ENCODE data around the gene CRB3. TPM values are rescaled to one million over a fixed set of nuclear protein-coding genes. Genes with fewer than 3 reads are reported as not detected.

CRB3 gene
- total RNA-seq, 1 donor from 2014 or later = not detected

DNA sequence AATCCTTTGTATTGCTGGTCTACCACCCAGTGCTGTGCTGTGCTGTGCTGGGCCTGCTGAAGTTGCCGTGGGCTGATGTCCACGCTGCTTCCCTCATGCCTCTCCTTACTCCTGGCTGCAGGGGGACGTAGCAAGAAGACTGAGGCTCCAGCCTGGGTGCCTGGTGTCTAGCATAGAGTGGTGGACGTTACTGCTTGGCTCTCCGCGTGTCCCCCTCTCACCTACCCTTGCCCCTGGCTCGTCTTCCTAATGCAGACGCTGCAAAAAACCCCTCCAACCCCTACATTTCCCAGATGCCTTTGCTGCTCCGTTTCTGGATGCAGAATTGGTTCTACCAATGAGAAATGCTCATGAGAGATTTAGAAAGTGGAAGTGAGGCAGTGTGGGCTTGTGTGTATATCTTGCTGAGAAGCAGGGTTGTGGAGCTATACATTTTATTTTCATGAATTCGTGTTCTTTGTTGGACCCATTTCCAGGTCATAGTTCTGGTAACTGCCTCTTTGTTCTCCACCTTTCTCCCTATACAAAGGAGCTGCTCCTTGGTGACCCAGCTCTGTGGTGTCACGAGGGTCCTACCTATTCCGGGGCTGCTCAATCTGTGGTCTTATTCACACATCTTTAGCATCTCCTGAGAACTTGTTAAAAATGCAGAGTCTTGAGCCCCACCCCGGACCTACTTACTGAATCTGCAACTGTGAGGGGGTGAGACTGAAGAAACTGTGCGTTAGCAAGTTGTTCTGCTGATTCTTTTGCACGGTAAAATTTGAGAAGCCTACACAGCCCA lies 25.4 kb downstream of the CRB3 start:
- no peaks in the 10 kb centered on the region for H3K4me1 Mint-ChIP-seq (ENCODE audit: low read depth, unreplicated experiment)
- TF ChIP-seq, protein P1, sequence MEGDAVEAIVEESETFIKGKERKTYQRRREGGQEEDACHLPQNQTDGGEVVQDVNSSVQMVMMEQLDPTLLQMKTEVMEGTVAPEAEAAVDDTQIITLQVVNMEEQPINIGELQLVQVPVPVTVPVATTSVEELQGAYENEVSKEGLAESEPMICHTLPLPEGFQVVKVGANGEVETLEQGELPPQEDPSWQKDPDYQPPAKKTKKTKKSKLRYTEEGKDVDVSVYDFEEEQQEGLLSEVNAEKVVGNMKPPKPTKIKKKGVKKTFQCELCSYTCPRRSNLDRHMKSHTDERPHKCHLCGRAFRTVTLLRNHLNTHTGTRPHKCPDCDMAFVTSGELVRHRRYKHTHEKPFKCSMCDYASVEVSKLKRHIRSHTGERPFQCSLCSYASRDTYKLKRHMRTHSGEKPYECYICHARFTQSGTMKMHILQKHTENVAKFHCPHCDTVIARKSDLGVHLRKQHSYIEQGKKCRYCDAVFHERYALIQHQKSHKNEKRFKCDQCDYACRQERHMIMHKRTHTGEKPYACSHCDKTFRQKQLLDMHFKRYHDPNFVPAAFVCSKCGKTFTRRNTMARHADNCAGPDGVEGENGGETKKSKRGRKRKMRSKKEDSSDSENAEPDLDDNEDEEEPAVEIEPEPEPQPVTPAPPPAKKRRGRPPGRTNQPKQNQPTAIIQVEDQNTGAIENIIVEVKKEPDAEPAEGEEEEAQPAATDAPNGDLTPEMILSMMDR (IDR thresholded peaks at IDR 0.05; ENCODE audit: partially characterized antibody, unreplicated experiment) = no peak
- H3K27me3 Mint-ChIP-seq (ENCODE audit: unreplicated experiment) = peaks cover under 1% of the 10 kb centered on the region
- no peak overlapping the region for H3K4me3 Mint-ChIP-seq (ENCODE audit: unreplicated experiment)
- H3K36me3 Mint-ChIP-seq (ENCODE audit: unreplicated experiment) = peaks cover 2% of the 10 kb centered on the region
- no peak overlapping the region for H3K27ac Mint-ChIP-seq (ENCODE audit: unreplicated experiment)
- H3K9me3 Mint-ChIP-seq (ENCODE audit: unreplicated experiment) = peaks cover 3% of the 10 kb centered on the region
- DNase-seq = no peak

DNA sequence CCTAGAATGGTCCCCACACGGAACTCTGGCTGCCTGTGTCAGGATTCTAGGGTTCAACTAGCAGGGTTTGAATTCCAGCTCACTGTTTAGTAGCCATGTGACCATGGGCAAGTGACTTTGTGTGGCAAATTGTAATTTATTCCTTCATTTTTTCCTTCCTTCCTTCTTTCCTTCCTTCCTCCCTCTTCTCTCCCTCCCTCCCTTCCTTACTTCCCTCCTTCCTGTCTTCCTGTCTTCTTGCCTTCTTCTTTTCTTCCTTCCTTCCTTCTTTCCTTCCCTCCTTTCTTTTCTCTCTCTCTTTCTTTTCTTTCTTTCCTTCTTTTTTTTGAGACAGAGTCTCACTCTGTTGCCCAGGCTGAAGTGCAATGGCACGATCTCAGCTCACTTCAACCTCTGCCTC lies 26.1 kb downstream of the CRB3 start:
- Mint-ChIP-seq H3K4me3 (ENCODE audit: unreplicated experiment) (no peak overlapping the region), H3K4me1 (ENCODE audit: low read depth, unreplicated experiment) (no peaks in the 10 kb centered on the region)

DNA sequence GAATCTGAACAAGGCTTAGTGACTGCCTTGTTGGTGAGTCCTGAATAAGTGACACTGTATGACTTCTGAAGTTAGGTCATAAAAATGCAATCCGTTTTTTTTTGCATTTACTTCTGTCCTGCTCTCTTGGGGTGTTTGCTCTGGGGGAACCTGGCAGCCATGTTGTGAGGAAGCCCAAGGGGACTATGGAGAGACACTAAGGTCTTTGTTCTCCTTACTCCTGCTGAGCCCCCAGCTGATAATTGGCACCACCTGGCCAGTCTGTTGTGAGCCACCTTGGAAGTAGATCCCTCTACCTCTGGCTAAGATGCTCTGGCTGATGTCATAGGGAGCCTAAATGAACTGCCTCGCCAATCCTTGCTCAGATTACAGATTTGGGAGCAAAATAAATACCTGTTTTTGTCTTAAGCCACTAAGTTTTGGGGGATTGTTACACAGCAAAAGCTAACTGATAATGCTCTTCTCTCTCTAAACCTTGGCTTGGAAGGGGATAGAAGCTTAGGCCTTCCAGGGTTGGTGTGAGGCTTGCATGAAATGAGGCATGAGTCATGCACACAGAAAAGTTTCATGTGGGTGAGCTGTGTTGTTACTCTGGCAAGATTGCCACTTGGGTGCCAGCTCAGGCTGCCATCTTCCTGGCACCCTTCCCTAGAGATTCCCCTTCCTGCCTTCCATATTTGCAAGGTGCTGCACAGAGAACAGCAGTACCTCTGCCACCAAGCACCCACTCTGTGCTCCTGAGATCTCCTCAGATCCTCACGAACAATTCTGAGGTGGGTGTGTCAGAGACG lies 27.9 kb downstream of the CRB3 start:
- no peak for DNase-seq
- TF ChIP-seq, protein P1 (IDR thresholded peaks at IDR 0.05; ENCODE audit: partially characterized antibody, unreplicated experiment) = no peak
- H3K36me3 Mint-ChIP-seq (ENCODE audit: unreplicated experiment) = peaks cover 6% of the 10 kb centered on the region

More for the DNA sequence above, 26.1 kb downstream of the CRB3 start:
- Mint-ChIP-seq H3K36me3 (ENCODE audit: unreplicated experiment) (peaks cover 6% of the 10 kb centered on the region), H3K27me3 (ENCODE audit: unreplicated experiment) (peaks cover 4% of the 10 kb centered on the region), H3K27ac (ENCODE audit: unreplicated experiment) (no peak overlapping the region), H3K9me3 (ENCODE audit: unreplicated experiment) (peaks cover 5% of the 10 kb centered on the region)
- no peak for DNase-seq
- TF ChIP-seq, protein P1 (IDR thresholded peaks at IDR 0.05; ENCODE audit: partially characterized antibody, unreplicated experiment) = no peak

DNA sequence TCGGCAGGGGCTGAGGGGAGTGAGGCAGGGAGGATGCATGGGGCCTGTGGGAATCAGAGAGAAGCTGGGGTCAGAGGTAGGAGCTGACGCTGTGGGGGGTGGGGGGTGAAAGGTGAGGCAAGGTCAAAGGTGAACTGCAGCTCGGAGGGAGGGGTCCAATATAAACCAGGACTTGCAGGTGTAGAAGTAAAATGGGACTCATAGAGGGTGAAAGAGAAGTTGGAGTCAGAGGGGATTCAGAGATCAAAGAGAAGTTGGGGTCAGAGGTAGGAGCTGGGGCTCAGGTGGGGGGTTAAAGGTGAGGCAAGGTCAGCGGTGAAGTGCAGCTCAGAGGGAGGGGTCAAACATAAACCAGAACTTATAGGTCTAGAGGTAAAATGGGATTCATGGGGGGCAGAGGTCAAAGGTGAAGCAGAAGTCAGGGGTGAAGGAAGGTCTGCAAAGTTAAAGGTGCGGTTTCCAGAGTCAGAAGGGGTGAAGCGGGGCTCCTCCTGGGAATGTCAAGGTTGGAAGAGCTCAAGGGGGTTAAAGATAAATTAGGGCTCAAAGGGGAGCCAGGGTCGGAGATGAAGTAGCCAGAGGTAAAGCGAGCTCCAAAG lies 30.5 kb downstream of the CRB3 start:
- H3K4me1 Mint-ChIP-seq (ENCODE audit: low read depth, unreplicated experiment) = no peaks in the 10 kb centered on the region
- no peak overlapping the region for H3K27ac Mint-ChIP-seq (ENCODE audit: unreplicated experiment)
- H3K27me3 Mint-ChIP-seq (ENCODE audit: unreplicated experiment) = peaks cover 5% of the 10 kb centered on the region
- H3K36me3 Mint-ChIP-seq (ENCODE audit: unreplicated experiment) = peaks cover 13% of the 10 kb centered on the region
- no peak for DNase-seq
- H3K4me3 Mint-ChIP-seq (ENCODE audit: unreplicated experiment) = no peak overlapping the region
- peaks cover 5% of the 10 kb centered on the region for H3K9me3 Mint-ChIP-seq (ENCODE audit: unreplicated experiment)
- TF ChIP-seq, protein P1 (IDR thresholded peaks at IDR 0.05; ENCODE audit: partially characterized antibody, unreplicated experiment) = no peak

More for the DNA sequence above, 27.9 kb downstream of the CRB3 start:
- Mint-ChIP-seq H3K4me1 (ENCODE audit: low read depth, unreplicated experiment) (no peaks in the 10 kb centered on the region), H3K9me3 (ENCODE audit: unreplicated experiment) (peaks cover 5% of the 10 kb centered on the region), H3K4me3 (ENCODE audit: unreplicated experiment) (no peak overlapping the region), H3K27me3 (ENCODE audit: unreplicated experiment) (peaks cover 4% of the 10 kb centered on the region), H3K27ac (ENCODE audit: unreplicated experiment) (no peak overlapping the region)

Data from glutamatergic neuron (in vitro differentiated cells).